Keratinocyte (primary cell): Measurements from ENCODE around the gene DENND1A. TPM values are rescaled to one million over a fixed set of nuclear protein-coding genes. Genes with fewer than 3 reads are reported as not detected.

Experiments used
- DNase-seq: peaks from one replicate; pipeline ENCODE4 v3.0.0-alpha.2; 2011; ENCODE audit warnings: low read depth, missing footprints, low spot score
- FAIRE-seq: peaks from 2 replicates; lab custom pipeline; 2011; peaks lifted over from hg19 to GRCh38; lab: Jason Lieb, UNC
- H2AFZ ChIP-seq: 2 replicates; pipeline ENCODE4 v1.6.0; 2012; ENCODE audit warnings: low read length, control low read depth, inconsistent platforms; ENCODE audit not compliant: control insufficient read depth
- H3K27ac ChIP-seq: 2 replicates; pipeline ENCODE4 v1.5.1; 2011; ENCODE audit warnings: low read length; ENCODE audit not compliant: control insufficient read depth, insufficient read depth
- H3K27me3 ChIP-seq: 3 replicates; pipeline ENCODE4 v1.6.0; 2011; ENCODE audit warnings: low read length; ENCODE audit not compliant: control insufficient read depth, insufficient read depth; ENCODE audit errors: extremely low read depth
- H3K36me3 ChIP-seq, 2 experiments: 2 replicates in 1 of 2; 3 replicates in 1 of 2; pipeline ENCODE4 v1.5.1; 2011; ENCODE audit warnings: low read length in 2 of 2, mild to moderate bottlenecking in 1 of 2; ENCODE audit not compliant: control insufficient read depth in 2 of 2, insufficient read depth in 2 of 2; ENCODE audit errors: extremely low read depth in 1 of 2
- H3K4me1 ChIP-seq: 3 replicates; pipeline ENCODE4 v1.5.1; 2011; ENCODE audit warnings: low read length; ENCODE audit not compliant: control insufficient read depth, insufficient read depth; ENCODE audit errors: extremely low read depth
- H3K4me2 ChIP-seq: 3 replicates; pipeline ENCODE4 v1.6.0; 2011; ENCODE audit warnings: low read depth, low read length; ENCODE audit not compliant: control insufficient read depth, insufficient read depth; ENCODE audit errors: extremely low read depth
- H3K4me3 ChIP-seq, 3 experiments: fragments of 200-600 bp in 1 of 3; sonication (generic) in 1 of 3; 2 replicates in 2 of 3; 3 replicates in 1 of 3; pipeline ENCODE4 v1.5.1; 2011 to 2016; ENCODE audit warnings: low read length in 3 of 3, mild to moderate bottlenecking in 3 of 3, control low read depth in 2 of 3, inconsistent platforms in 1 of 3, low read depth in 1 of 3, mixed read lengths in 1 of 3, mixed run types in 1 of 3, moderate library complexity in 1 of 3; ENCODE audit not compliant: control insufficient read depth in 2 of 3, insufficient read depth in 2 of 3; ENCODE audit errors: extremely low read depth in 1 of 3
- H3K79me2 ChIP-seq: 2 replicates; pipeline ENCODE4 v1.6.0; 2012; ENCODE audit warnings: low read length; ENCODE audit not compliant: control insufficient read depth, insufficient read depth
- H3K9ac ChIP-seq: 3 replicates; pipeline ENCODE4 v1.6.0; 2011; ENCODE audit warnings: low read length; ENCODE audit not compliant: control insufficient read depth, insufficient read depth; ENCODE audit errors: extremely low read depth
- H3K9me1 ChIP-seq: 3 replicates; pipeline ENCODE4 v1.6.0; 2011; ENCODE audit warnings: low read length; ENCODE audit not compliant: control insufficient read depth, insufficient read depth; ENCODE audit errors: extremely low read depth
- H3K9me3 ChIP-seq: 2 replicates; pipeline ENCODE4 v1.5.1; 2012; ENCODE audit warnings: low read depth, low read length; ENCODE audit not compliant: control insufficient read depth
- H4K20me1 ChIP-seq: 3 replicates; pipeline ENCODE4 v1.6.0; 2011; ENCODE audit warnings: low read length; ENCODE audit not compliant: control insufficient read depth, insufficient read depth; ENCODE audit errors: extremely low read depth
- EZH2 ChIP-seq: IDR thresholded peaks from one replicate; pipeline ENCODE4 v1.6.1; 2012; ENCODE audit warnings: inconsistent platforms, mild to moderate bottlenecking, low read length, moderate library complexity
- dilution Hi-C: fragments of 300-500 bp; cut with MboI; formaldehyde crosslinking; loops from one replicate; pipeline ENCODE4 v1.7.0; 2020; ENCODE audit warnings: low sequenced_read_pairs; ENCODE audit not compliant: extremely low pct_ligation_motif_present
- polyA plus RNA-seq, 5 experiments: library from polyadenylated mRNA; depleted of rRNA in 3 of 5; stranded (reverse) in 3 of 5; stranded (forward) in 1 of 5; unstranded in 1 of 5; fragments of >200 nt; gene quantifications; 1 replicate in 1 of 5; 2 replicates in 3 of 5; 3 replicates in 1 of 5; pipeline versions ENCODE4 v1.2.1 to v1.2.3, GENCODE V29; 2011 to 2012; ENCODE audit warnings: missing spikeins in 2 of 5, low read depth in 1 of 5, low replicate concordance in 1 of 5
- TF ChIP-seq, protein P1 (sequence below), 3 experiments: IDR thresholded peaks in 1 of 3; conservative IDR thresholded peaks in 1 of 3; optimal IDR thresholded peaks in 1 of 3; 2 replicates in 2 of 3; 3 replicates in 1 of 3; pipeline versions ENCODE3 to v1.5.1; 2011; ENCODE audit warnings: low read length in 3 of 3, mild to moderate bottlenecking in 3 of 3, moderate library complexity in 2 of 3, control low read depth in 1 of 3, inconsistent platforms in 1 of 3; ENCODE audit not compliant: insufficient read depth in 2 of 3; ENCODE audit errors: extremely low read depth in 1 of 3

DENND1A gene
- polyA plus RNA-seq, 1 donor (not counting 4 experiments of a cell fraction or from before 2014, with no cell fraction given) = 13.0 TPM

- no peak for FAIRE-seq
- H3K36me3 ChIP-seq = no peaks in the 10 kb centered on the region
- TF ChIP-seq, protein P1, sequence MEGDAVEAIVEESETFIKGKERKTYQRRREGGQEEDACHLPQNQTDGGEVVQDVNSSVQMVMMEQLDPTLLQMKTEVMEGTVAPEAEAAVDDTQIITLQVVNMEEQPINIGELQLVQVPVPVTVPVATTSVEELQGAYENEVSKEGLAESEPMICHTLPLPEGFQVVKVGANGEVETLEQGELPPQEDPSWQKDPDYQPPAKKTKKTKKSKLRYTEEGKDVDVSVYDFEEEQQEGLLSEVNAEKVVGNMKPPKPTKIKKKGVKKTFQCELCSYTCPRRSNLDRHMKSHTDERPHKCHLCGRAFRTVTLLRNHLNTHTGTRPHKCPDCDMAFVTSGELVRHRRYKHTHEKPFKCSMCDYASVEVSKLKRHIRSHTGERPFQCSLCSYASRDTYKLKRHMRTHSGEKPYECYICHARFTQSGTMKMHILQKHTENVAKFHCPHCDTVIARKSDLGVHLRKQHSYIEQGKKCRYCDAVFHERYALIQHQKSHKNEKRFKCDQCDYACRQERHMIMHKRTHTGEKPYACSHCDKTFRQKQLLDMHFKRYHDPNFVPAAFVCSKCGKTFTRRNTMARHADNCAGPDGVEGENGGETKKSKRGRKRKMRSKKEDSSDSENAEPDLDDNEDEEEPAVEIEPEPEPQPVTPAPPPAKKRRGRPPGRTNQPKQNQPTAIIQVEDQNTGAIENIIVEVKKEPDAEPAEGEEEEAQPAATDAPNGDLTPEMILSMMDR (optimal IDR thresholded peaks at IDR 0.05 in 1 of 3, IDR thresholded peaks at IDR 0.05 in 1 of 3, conservative IDR thresholded peaks at IDR 0.05 in 1 of 3; ENCODE audit: extremely low read depth in 1 of 3, insufficient read depth in 2 of 3, low read length in 3 of 3) = no peak
- no peak for TF ChIP-seq EZH2
- no peak within 1 kb of the TSS for H3K27ac ChIP-seq
- H2AFZ ChIP-seq = no peak within 1 kb of the TSS
- H3K4me3 ChIP-seq = no peak within 1 kb of the TSS
- H3K4me2 ChIP-seq = no peak within 1 kb of the TSS
- dilution Hi-C loops = no loop called here
- no peaks in the 10 kb centered on the region for H3K4me1 ChIP-seq
- no peak for DNase-seq
- H3K9ac ChIP-seq = no peak within 1 kb of the TSS
- no peaks in the 10 kb centered on the region for H3K9me3 ChIP-seq
- H4K20me1 ChIP-seq = no peaks in the 10 kb centered on the region
- H3K27me3 ChIP-seq = peaks cover 9% of the 10 kb centered on the region
- H3K79me2 ChIP-seq = no peaks in the 10 kb centered on the region
- no peaks in the 10 kb centered on the region for H3K9me1 ChIP-seq
Observed at GRCh38 chr9:123355761-123356431, 574.0 kb downstream of the DENND1A start, which contains the start of gene CRB2. Gene CRB2 (plus strand): TSS chr9:123356197. CDS start chr9:123356261, 64 bp downstream.

- dilution Hi-C loops = no loop called here
- Histone ChIP-seq H3K36me3 (no peaks in the 10 kb centered on the region), H3K9me1 (no peaks in the 10 kb centered on the region), H3K9ac (no peak overlapping the region), H3K79me2 (no peaks in the 10 kb centered on the region), H3K4me3 (no peak overlapping the region), H4K20me1 (no peaks in the 10 kb centered on the region), H2AFZ (no peak overlapping the region), H3K4me2 (no peak overlapping the region), H3K4me1 (no peaks in the 10 kb centered on the region), H3K27ac (no peak overlapping the region), H3K27me3 (peaks cover 15% of the 10 kb centered on the region), H3K9me3 (no peaks in the 10 kb centered on the region)
- TF ChIP-seq, protein P1 (optimal IDR thresholded peaks at IDR 0.05 in 1 of 3, IDR thresholded peaks at IDR 0.05 in 1 of 3, conservative IDR thresholded peaks at IDR 0.05 in 1 of 3; ENCODE audit: extremely low read depth in 1 of 3, insufficient read depth in 2 of 3, low read length in 3 of 3) = no peak
- peak; percentile 0 for TF ChIP-seq EZH2
- FAIRE-seq (no peak), DNase-seq (no peak)
Observed at GRCh38 chr9:123354806-123355508, 575.0 kb downstream of the DENND1A start.
